Neural progenitor cell (in vitro differentiated cells): ENCODE data around the gene ASTN2.

Source experiments
- EZH2 ChIP-seq: fragments of 200-600 bp; sonication (generic); IDR thresholded peaks from 2 replicates; pipeline ENCODE4 v1.6.1; 2017; ENCODE audit warnings: antibody characterized with exemption, mild to moderate bottlenecking, moderate library complexity
- EZH2phosphoT487 ChIP-seq: fragments of 200-600 bp; sonication (generic); IDR thresholded peaks from 2 replicates; pipeline ENCODE4 v1.6.1; 2017; ENCODE audit warnings: antibody characterized with exemption
- TF ChIP-seq, protein P1 (sequence below): fragments of 200-600 bp; sonication (generic); IDR thresholded peaks from 2 replicates; pipeline ENCODE4 v1.5.1; 2017; ENCODE audit warnings: antibody characterized with exemption, mild to moderate bottlenecking

GRCh38 chr9:116626762-116627161 lies 788.1 kb downstream of the ASTN2 start:
- TF ChIP-seq, protein P1, sequence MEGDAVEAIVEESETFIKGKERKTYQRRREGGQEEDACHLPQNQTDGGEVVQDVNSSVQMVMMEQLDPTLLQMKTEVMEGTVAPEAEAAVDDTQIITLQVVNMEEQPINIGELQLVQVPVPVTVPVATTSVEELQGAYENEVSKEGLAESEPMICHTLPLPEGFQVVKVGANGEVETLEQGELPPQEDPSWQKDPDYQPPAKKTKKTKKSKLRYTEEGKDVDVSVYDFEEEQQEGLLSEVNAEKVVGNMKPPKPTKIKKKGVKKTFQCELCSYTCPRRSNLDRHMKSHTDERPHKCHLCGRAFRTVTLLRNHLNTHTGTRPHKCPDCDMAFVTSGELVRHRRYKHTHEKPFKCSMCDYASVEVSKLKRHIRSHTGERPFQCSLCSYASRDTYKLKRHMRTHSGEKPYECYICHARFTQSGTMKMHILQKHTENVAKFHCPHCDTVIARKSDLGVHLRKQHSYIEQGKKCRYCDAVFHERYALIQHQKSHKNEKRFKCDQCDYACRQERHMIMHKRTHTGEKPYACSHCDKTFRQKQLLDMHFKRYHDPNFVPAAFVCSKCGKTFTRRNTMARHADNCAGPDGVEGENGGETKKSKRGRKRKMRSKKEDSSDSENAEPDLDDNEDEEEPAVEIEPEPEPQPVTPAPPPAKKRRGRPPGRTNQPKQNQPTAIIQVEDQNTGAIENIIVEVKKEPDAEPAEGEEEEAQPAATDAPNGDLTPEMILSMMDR: no peak
- TF ChIP-seq EZH2phosphoT487: no peak
- TF ChIP-seq EZH2: no peak
